Adipocyte (in vitro differentiated cells): ENCODE data around the gene PTPN14.
"Not testable (repeated sequence)": the region's sequence is repeated elsewhere in the genome, so short reads cannot be mapped to it uniquely, and the experiment has no call there.

Experiments used
- DNase-seq: peaks from one replicate; pipeline ENCODE4 v3.0.0-alpha.2; 2015; ENCODE audit warnings: low read depth
- H3K27me3 ChIP-seq: replicated peaks from 2 replicates; pipeline ENCODE4 v1.7.0; 2013; ENCODE audit warnings: mild to moderate bottlenecking, low read length, moderate library complexity; ENCODE audit not compliant: control insufficient read depth, insufficient read depth
- H3K36me3 ChIP-seq: 2 replicates; pipeline ENCODE4 v1.7.0; 2013; ENCODE audit warnings: low read length, mild to moderate bottlenecking, moderate library complexity; ENCODE audit not compliant: control insufficient read depth, insufficient read depth, severe bottlenecking
- H3K4me1 ChIP-seq: 2 replicates; pipeline ENCODE4 v1.7.0; 2013; ENCODE audit warnings: mild to moderate bottlenecking, low read length, moderate library complexity; ENCODE audit not compliant: control insufficient read depth, insufficient read depth
- H3K4me3 ChIP-seq: 2 replicates; pipeline ENCODE4 v1.7.0; 2013; ENCODE audit warnings: mild to moderate bottlenecking, low read length, moderate library complexity
- H3K9ac ChIP-seq: 2 replicates; pipeline ENCODE4 v1.7.0; 2013; ENCODE audit warnings: mild to moderate bottlenecking, low read length, moderate library complexity
- H3K9me3 ChIP-seq: 2 replicates; pipeline ENCODE4 v1.7.0; 2013; ENCODE audit warnings: mild to moderate bottlenecking, low read length, moderate library complexity; ENCODE audit not compliant: control insufficient read depth

Gene PTPN14

DNA sequence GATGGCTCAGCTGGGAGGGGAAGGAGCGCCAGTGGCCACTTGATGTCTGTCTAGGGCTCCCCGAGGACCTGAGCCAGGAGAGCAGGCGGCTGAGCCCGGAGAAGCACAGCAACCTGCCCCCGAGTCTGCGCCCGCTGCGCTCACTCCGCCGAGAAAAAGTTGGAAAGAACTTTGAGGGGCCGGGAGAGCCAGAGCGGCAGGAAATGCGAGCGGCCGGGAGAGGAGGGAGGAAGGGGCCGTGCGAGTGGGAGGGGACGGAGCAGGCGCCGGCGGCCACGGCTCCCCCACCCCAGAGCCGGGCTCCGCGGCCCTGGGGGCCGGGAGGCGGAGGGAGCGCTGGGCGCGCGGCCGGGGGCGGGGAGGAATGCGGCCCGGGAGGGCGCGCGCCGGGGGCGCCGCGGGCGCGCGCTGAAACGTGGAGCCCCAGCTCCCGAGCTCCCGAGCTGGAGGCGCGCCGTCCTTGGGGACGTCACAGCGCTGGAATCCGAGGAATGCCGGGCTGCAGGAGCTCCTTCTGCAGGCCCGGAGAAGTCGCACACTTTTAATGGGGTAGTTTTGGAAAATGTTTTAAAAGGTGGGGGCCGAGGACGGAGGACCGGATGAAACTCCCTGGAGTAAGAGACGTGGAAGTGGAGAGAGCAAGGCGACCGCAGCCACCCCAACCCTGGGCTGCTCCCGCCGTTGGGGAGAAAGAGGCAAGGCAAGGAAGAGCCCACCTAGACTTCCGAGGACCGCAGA lies at the start of gene PTPN14:
Gene PTPN14 (minus strand): TSS at position 167 of the 738 bp plus-strand sequence. CDS start 86,799 bp downstream, outside the sequence.
- Histone ChIP-seq H3K9me3 (no peaks in the 10 kb centered on the region), H3K36me3 (no peaks in the 10 kb centered on the region), H3K27me3 (no peaks in the 10 kb centered on the region), H3K9ac (peak within 1 kb of the TSS; percentile 98), H3K4me1 (peaks cover 40% of the 10 kb centered on the region), H3K4me3 (peak within 1 kb of the TSS; percentile 92)
- peak; percentile 98 for DNase-seq

DNA sequence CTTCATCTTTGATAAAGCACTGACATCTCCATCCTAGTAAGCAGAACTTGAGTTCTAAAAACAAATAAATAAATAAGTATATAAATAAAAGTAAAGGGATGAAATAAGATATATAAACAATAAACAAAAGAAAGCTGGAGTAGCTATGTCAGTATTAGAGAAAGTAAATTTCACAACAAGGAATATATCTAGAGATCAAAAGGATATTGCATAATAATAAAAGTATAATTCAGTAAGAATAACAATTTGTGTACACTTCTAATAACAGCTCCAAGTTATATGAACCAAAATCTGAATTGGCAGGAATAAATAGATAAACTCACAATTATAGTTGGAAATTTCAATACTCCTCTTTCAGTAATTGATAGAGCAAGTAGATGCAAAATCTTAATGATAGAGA lies 41.8 kb upstream of the PTPN14 start:
- no peak for DNase-seq
- Histone ChIP-seq H3K9me3 (no peaks in the 10 kb centered on the region), H3K4me3 (no peak overlapping the region), H3K27me3 (no peaks in the 10 kb centered on the region), H3K36me3 (no peaks in the 10 kb centered on the region), H3K9ac (no peak overlapping the region), H3K4me1 (no peaks in the 10 kb centered on the region)

GRCh38 chr1:214591918-214592317 lies 40.5 kb upstream of the PTPN14 start:
- not testable (repeated sequence) for H3K36me3 ChIP-seq, H3K4me1 ChIP-seq, H3K9ac ChIP-seq, H3K4me3 ChIP-seq, H3K27me3 ChIP-seq, DNase-seq, H3K9me3 ChIP-seq

DNA sequence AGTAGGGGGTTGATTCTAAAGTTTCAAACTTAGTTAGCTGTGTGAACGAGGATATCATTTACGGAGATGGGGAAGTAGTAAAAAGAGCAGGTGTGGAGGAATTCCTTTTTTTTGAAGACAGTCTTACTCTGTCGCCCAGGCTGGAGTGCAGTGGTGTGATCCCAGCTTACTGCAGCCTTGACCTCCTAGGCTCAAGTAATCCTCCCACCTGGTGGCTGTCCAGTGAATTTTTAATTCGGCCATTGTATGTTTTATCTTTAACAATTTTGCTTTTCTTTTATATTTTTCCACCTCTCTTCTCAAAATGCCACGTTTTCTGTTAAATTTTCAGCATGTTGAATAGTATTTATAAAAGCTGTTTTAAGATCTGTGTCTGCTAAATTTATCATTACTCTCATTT lies 39.3 kb upstream of the PTPN14 start:
- Histone ChIP-seq H3K9ac (no peak overlapping the region), H3K4me1 (no peaks in the 10 kb centered on the region), H3K27me3 (no peaks in the 10 kb centered on the region), H3K4me3 (no peak overlapping the region), H3K9me3 (no peaks in the 10 kb centered on the region), H3K36me3 (no peaks in the 10 kb centered on the region)
- no peak for DNase-seq

DNA sequence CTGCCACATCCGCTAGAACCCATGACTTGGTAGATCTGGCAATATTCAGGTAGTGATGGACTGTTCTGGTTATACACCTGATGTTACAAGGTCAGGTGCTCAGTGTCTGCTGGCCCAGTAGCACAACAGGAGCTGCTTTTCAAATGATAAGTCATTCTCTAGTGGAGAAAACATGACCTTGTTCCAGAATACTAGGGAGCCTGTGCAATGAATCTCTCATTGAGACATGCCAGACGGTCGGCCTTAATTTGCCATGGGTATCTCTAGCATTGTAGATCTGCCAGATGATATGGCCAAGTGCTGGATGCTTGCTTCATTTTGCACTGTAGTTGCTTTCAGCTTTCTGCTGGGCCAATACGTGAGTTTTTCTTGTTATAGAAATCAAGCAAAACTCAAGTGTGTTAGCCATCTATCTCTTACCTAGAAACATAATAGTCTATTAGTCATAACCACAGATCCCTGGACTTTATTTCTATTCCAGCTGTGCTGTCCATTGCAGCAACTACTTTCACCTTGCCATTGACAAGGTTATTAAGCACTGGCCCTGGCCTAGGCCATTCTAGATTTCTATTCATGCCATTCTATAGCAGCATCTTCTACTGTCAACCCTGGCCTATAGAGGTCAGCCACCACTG lies 37.7 kb upstream of the PTPN14 start:
- Histone ChIP-seq H3K36me3 (no peaks in the 10 kb centered on the region), H3K4me1 (peaks cover 2% of the 10 kb centered on the region), H3K9ac (no peak overlapping the region), H3K4me3 (no peak overlapping the region), H3K27me3 (no peaks in the 10 kb centered on the region), H3K9me3 (no peaks in the 10 kb centered on the region)
- DNase-seq: no peak

DNA sequence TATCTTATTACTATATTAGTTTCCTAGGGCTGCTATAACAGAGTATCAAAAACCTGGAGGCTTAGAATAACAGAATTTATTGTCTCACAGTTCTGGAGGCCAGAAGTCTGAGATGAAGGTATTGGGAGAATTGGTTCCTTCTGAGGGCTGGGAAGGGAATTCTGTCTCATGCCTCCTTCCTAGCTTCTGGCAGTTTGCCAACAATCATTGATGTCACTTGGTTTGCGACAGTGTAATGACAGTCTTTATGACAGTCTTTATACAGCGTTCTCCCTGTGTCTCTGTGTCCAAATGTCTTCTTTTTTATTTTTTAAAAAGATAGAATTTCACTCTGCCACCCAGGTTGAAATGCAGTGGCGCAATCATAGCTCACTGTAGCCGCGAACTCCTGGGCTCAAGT lies 35.8 kb upstream of the PTPN14 start:
- DNase-seq: no peak
- Histone ChIP-seq H3K27me3 (no peaks in the 10 kb centered on the region), H3K9me3 (no peaks in the 10 kb centered on the region), H3K4me3 (no peak overlapping the region), H3K9ac (no peak overlapping the region), H3K36me3 (no peaks in the 10 kb centered on the region), H3K4me1 (peaks cover 7% of the 10 kb centered on the region)

GRCh38 chr1:214586621-214587020 lies 35.2 kb upstream of the PTPN14 start:
- Histone ChIP-seq H3K4me1 (peaks cover 13% of the 10 kb centered on the region), H3K9me3 (no peaks in the 10 kb centered on the region), H3K27me3 (no peaks in the 10 kb centered on the region), H3K9ac (no peak overlapping the region), H3K4me3 (no peak overlapping the region), H3K36me3 (no peaks in the 10 kb centered on the region)
- no peak for DNase-seq

GRCh38 chr1:214584805-214585766 lies 33.7 kb upstream of the PTPN14 start:
- H3K36me3 ChIP-seq: no peaks in the 10 kb centered on the region
- no peaks in the 10 kb centered on the region for H3K27me3 ChIP-seq
- DNase-seq: peak; percentile 82
- H3K4me1 ChIP-seq: peaks cover 21% of the 10 kb centered on the region
- H3K4me3 ChIP-seq: no peak overlapping the region
- H3K9me3 ChIP-seq: no peaks in the 10 kb centered on the region
- H3K9ac ChIP-seq: no peak overlapping the region

DNA sequence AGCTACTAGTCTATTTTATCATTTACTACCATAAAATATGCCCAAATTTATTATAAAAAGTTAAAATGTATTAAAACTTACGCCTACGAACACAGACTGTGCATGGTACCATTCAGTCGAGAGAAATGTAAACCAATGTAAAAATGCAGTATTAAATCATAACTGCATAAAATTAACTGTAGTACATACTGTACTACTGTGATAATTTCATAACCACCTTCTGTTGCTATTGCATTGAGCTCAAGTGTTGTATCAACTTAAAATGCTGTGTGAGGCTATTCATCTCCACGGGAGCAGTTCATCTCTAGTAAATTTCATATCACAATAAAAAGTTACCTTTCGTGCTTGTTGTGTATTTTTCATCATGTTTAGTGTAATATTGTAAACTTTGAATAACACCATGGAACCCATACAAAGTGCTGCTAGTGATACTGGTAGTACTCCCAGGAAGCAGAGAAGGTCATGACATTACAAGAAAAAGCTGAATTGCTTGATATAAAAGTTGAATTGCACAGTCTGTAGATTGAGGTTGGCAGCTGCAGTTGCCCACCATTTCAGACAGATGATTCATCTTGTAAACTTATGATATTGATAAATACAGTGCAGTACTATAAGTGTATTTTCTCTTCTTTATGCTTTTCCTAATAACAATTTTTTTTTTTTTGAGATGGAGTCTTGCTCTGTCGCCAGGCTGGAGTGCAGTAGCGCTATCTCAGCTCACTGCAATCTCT lies 32.6 kb upstream of the PTPN14 start:
- no peaks in the 10 kb centered on the region for H3K36me3 ChIP-seq
- H3K4me3 ChIP-seq: no peak overlapping the region
- no peaks in the 10 kb centered on the region for H3K9me3 ChIP-seq
- no peak overlapping the region for H3K9ac ChIP-seq
- H3K27me3 ChIP-seq: no peaks in the 10 kb centered on the region
- DNase-seq: no peak
- H3K4me1 ChIP-seq: peaks cover 21% of the 10 kb centered on the region

- Histone ChIP-seq H3K27me3 (no peaks in the 10 kb centered on the region), H3K4me3 (no peak overlapping the region), H3K9ac (no peak overlapping the region), H3K36me3 (no peaks in the 10 kb centered on the region), H3K4me1 (peaks cover 21% of the 10 kb centered on the region), H3K9me3 (no peaks in the 10 kb centered on the region)
- DNase-seq: no peak
These were observed 31.7 kb upstream of the PTPN14 start for GRCh38 chr1:214583113-214583512.
